GM18873 (cell line): ENCODE results near the gene CTSW.
A peak's percentile ranks its signal among the peaks of the same experiment; 100 is the strongest.
"Not testable (repeated sequence)": the region's sequence is repeated elsewhere in the genome, so short reads cannot be mapped to it uniquely, and the experiment has no call there.

Source experiments
- ATAC-seq: cut with Tn5 transposase; IDR thresholded peaks from one replicate; pipeline ENCODE4 v1.9.1; 2021; ENCODE audit warnings: mild to moderate bottlenecking, moderate library complexity, moderate number of reproducible peaks; ENCODE audit not compliant: unreplicated experiment, low FRiP score

The CTSW gene

GRCh38 chr11:65879617-65880016 lies at the start of gene CTSW:
CTSW (plus strand) TSS chr11:65879837; CDS start chr11:65879855, 18 bp downstream.
- no peak for ATAC-seq

- not testable (repeated sequence) for ATAC-seq
Measured at GRCh38 chr11:65832231-65832630, 47.4 kb upstream of the CTSW start.

- ATAC-seq: peak; percentile 82
Measured at GRCh38 chr11:65833297-65834030, 46.2 kb upstream of the CTSW start, which contains the start of gene SNX32. SNX32 (plus strand) TSS chr11:65833963; CDS start chr11:65834066, 103 bp downstream.

GRCh38 chr11:65834202-65834601 lies 45.4 kb upstream of the CTSW start:
- no peak for ATAC-seq

- no peak for ATAC-seq
Measured at GRCh38 chr11:65842144-65842543, 37.5 kb upstream of the CTSW start.

- no peak for ATAC-seq
Measured at GRCh38 chr11:65843811-65844210, 35.8 kb upstream of the CTSW start.

DNA sequence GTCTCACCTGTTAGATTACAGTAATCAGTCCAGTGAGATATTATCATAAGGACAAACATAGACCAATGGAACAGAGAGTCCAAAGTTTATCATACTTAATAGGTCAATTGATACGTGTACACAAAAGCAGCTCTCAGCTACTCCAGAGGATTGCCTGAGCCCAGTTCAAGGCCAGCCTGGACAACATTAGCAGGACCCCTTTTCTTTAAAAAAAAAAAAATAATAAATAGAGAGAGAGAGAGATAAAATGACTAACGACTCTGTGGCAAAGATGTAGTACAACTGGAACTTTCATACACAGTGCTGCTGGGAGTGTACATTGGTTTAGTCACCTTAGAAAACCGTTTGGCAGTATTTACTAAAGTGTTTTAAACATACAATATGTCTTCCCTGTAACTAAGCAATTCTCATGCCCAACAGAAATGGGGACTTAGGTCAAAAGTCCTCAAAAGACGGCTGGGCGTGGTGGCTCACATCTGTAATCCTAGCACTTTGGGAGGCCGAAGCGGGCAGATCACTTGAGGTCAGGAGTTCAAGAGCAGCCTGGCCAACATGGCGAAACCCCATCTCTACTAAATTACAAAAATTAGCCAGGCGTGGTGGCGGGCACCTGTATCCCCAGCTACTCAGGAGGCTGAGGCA lies 35.3 kb upstream of the CTSW start:
- no peak for ATAC-seq

GRCh38 chr11:65847746-65848145 lies 31.9 kb upstream of the CTSW start:
- no peak for ATAC-seq

- ATAC-seq: not testable (repeated sequence)
Measured at GRCh38 chr11:65848693-65849092, 30.9 kb upstream of the CTSW start.

GRCh38 chr11:65849366-65849765 lies 30.3 kb upstream of the CTSW start:
- no peak for ATAC-seq

GRCh38 chr11:65849771-65850216 lies 29.8 kb upstream of the CTSW start:
- no peak for ATAC-seq

DNA sequence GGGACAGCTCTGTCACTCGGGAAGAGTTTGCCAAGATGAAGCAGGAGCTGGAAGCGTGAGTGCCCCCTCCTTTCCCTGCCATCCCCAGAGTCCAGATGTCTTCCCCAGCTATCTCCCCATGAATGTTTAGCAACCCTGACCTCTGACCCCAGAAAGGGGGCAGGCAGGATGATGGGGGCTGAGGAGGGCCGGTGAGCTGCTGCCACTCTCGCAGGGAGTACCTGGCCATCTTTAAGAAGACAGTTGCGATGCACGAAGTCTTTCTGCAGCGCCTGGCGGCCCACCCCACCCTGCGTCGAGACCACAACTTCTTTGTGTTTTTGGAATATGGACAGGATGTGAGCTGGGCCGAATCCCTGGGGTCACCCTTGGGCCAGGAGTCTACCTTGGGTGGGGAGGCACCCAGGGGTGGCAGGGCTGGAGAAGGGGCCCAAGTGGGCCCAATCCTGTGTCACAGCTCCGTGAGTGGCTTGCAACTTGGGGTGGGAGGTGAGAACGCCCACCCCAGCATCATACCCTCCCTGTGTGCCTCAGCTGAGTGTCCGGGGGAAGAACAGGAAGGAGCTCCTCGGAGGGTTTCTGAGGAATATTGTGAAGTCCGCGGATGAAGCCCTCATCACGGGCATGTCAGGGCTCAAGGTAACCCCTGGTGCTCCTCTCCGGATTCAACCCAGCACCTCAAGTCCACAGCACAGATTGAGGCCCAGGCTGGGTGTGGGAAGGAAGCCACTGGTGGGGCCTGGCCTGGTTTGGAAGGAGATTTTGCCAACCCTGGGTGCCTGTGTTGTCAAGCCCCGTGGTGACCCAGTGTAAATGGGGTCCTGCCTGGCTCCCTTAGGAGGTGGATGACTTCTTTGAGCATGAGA lies 29.2 kb upstream of the CTSW start:
- no peak for ATAC-seq

DNA sequence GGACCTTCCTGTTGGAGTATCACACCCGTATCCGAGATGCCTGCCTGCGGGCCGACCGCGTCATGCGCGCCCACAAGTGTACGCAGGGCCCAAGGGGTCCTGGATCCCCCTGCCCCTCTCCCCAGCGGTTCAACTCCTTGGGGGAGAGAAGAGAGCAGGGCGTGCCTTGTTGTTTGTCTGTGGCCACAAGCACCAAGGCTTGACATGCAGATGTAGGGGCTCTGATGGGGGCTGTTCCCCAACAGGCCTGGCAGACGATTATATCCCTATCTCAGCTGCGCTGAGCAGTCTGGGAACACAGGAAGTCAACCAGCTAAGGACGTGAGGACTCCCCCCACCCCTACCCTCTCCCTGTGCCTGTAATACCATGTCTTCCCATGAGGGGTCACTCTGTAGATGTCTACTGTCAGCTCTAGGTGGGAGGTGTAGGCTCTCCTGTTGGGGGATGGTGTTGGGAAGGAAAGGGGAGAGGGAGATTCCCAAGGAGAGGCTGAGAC lies 28.5 kb upstream of the CTSW start:
- ATAC-seq: no peak

GRCh38 chr11:65851811-65852507 lies 27.7 kb upstream of the CTSW start:
- no peak for ATAC-seq

- no peak for ATAC-seq
Measured at GRCh38 chr11:65852508-65853245, 27.0 kb upstream of the CTSW start.

- no peak for ATAC-seq
Measured at GRCh38 chr11:65853246-65853979, 26.2 kb upstream of the CTSW start.

GRCh38 chr11:65854161-65854592 lies 25.5 kb upstream of the CTSW start:
- ATAC-seq: no peak
